Natural killer cell treated with Interleukin-12 subunit alpha and Interleukin-12 subunit beta and Interleukin-15 and Interleukin-18, amount 100 ng/mL, for 72 hours (primary cell): ENCODE results near the gene BARHL2. TPM values are rescaled to one million over a fixed set of nuclear protein-coding genes. Genes with fewer than 3 reads are reported as not detected.

Experiments
- ATAC-seq, 2 donors: fragments of 150-1000 bp; cut with Tn5 transposase in 1 of 2; sonication (Bioruptor Pico), chemical (Tn5 transposase) in 1 of 2; 2 replicates each; pipeline ENCODE4 v1.10.0; 2021
- DNase-seq: peaks from one replicate; pipeline ENCODE4 v3.0.0; 2022; ENCODE audit warnings: low spot score
- H3K27ac Mint-ChIP-seq, 2 donors: 1 replicate in 1 of 2; 2 replicates in 1 of 2; pipeline ENCODE4 v1.8.0; 2022; ENCODE audit warnings: mixed read lengths in 2 of 2, mild to moderate bottlenecking in 1 of 2, moderate library complexity in 1 of 2
- H3K27me3 Mint-ChIP-seq, 2 donors: 1 replicate in 1 of 2; 2 replicates in 1 of 2; pipeline ENCODE4 v1.8.0; 2022; ENCODE audit warnings: mixed read lengths in 2 of 2
- H3K36me3 Mint-ChIP-seq: one replicate; pipeline ENCODE4 v1.8.0; 2022; ENCODE audit warnings: mixed read lengths
- H3K4me1 Mint-ChIP-seq, 2 donors: 1 replicate in 1 of 2; 2 replicates in 1 of 2; pipeline ENCODE4 v1.8.0; 2022; ENCODE audit warnings: low read depth in 2 of 2, mixed read lengths in 2 of 2, mild to moderate bottlenecking in 1 of 2
- H3K4me3 Mint-ChIP-seq: one replicate; pipeline ENCODE4 v1.8.0; 2022; ENCODE audit warnings: mixed read lengths
- H3K9me3 Mint-ChIP-seq: 2 replicates; pipeline ENCODE4 v1.8.0; 2022; ENCODE audit warnings: mixed read lengths
- total RNA-seq, 2 donors: library from RNA; stranded (reverse); gene quantifications; one replicate each; pipeline ENCODE4 v1.2.3, GENCODE V29; 2022

BARHL2 gene
- total RNA-seq, 2 donors from 2014 or later = not detected

GRCh38 chr1:90671251-90671650 lies 45.9 kb downstream of the BARHL2 start:
- Mint-ChIP-seq H3K9me3 (peaks cover 13% of the 10 kb centered on the region), H3K27me3 (peaks cover 13 to 21% of the 10 kb centered on the region in 2 donors), H3K27ac (no peak overlapping the region), H3K36me3 (peaks cover 16% of the 10 kb centered on the region), H3K4me3 (no peak overlapping the region), H3K4me1 (no peaks in the 10 kb centered on the region)
- no peak for DNase-seq
- no peak for ATAC-seq
